Heart right ventricle (tissue), 16 donors: ENCODE measurements around the gene IL21R. TPM values are rescaled to one million over a fixed set of nuclear protein-coding genes. Genes with fewer than 3 reads are reported as not detected.

Experiments
- ATAC-seq, 8 donors: fragments of 200-7000 bp; cut with Tn5 transposase; one replicate each; pipeline ENCODE4 v1.9.1; 2020; ENCODE audit warnings: mild to moderate bottlenecking in 8 of 8, moderate library complexity in 8 of 8, moderate number of reproducible peaks in 1 of 8
- DNase-seq, 2 donors: peaks; one replicate each; pipeline ENCODE4 v3.0.0-alpha.2; 2020
- H3K27ac ChIP-seq, 10 donors: fragments of 200-600 bp; sonication (generic) in 2 of 10; one replicate each; pipeline versions ENCODE4 v1.5.0 to v1.8.0; 2020 to 2022; ENCODE audit warnings: mild to moderate bottlenecking in 3 of 10
- H3K27me3 ChIP-seq, 7 donors: fragments of 200-600 bp; one replicate each; pipeline ENCODE4 v1.8.0; 2021 to 2022; ENCODE audit warnings: mild to moderate bottlenecking in 2 of 7
- H3K36me3 ChIP-seq, 9 donors: fragments of 200-600 bp; sonication (generic) in 1 of 9; one replicate each; pipeline versions ENCODE4 v1.5.0 to v1.8.0; 2020 to 2022; ENCODE audit warnings: mild to moderate bottlenecking in 2 of 9
- H3K4me1 ChIP-seq, 9 donors: fragments of 200-600 bp; sonication (generic) in 1 of 9; one replicate each; pipeline versions ENCODE4 v1.5.0 to v1.8.0; 2020 to 2022; ENCODE audit warnings: mild to moderate bottlenecking in 4 of 9
- H3K4me3 ChIP-seq, 10 donors: fragments of 200-600 bp; sonication (generic) in 2 of 10; one replicate each; pipeline versions ENCODE4 v1.5.0 to v1.8.0; 2020 to 2022; ENCODE audit warnings: mild to moderate bottlenecking in 7 of 10, moderate library complexity in 2 of 10
- H3K9me3 ChIP-seq, 11 donors: fragments of 200-600 bp in 10 of 11; sonication (generic) in 2 of 11; one replicate each; pipeline versions ENCODE4 v1.5.0 to v1.8.0; 2013 to 2022; ENCODE audit warnings: mild to moderate bottlenecking in 2 of 11, control low read depth in 1 of 11, moderate library complexity in 1 of 11
- WGBS, 2 donors: extraction: QIAGEN DNeasy Blood & Tissue Kit; methylation state at CpG; one replicate each; pipeline ENCODE4 v1.1.7; 2013; ENCODE audit warnings: inconsistent platforms in 1 of 2; 5-methylcytosine and 5-hydroxymethylcytosine counted together
- intact Hi-C, 10 donors: fragments of 100-400 bp; cut with DNase I; formaldehyde crosslinking; loops; one replicate each; pipeline versions ENCODE4 v1.11.1 to v1.14.2; 2022
- polyA plus RNA-seq, 2 donors: library from polyadenylated mRNA; stranded (reverse); fragments of 200-250 nt; gene quantifications; one replicate each; pipeline ENCODE4 v1.2.3, GENCODE V29; 2013
- total RNA-seq, 10 donors: library from RNA; stranded (reverse); fragmentation: NEBNext Ultra II Directional in 3 of 10; extraction: Animal tissue kit (Norgen Biotek cat#: 25700) in 3 of 10; gene quantifications; one replicate each; pipeline versions ENCODE4 v1.2.1 to v1.2.4, GENCODE V29; 2021 to 2023
- TF ChIP-seq, protein P1 (sequence below), 9 donors: fragments of 200-600 bp; sonication (generic) in 2 of 9; IDR thresholded peaks; one replicate each; pipeline versions ENCODE4 v1.5.0 to v1.8.0; 2021 to 2022; ENCODE audit warnings: antibody characterized with exemption in 9 of 9, mild to moderate bottlenecking in 5 of 9, moderate library complexity in 1 of 9
- donor health status: Arrhythmogenic right ventricular cardiomyopathy.
- donor health status: ischemic (EF 13 %, LVEDD 7.1; RV severe dilation, severe dysfunction).
- donor health status: healthy with polysubstance abuse.
- donor health status: DM: no; HTN: yes; CAD: no.
- donor health status: DM: no; HTN: no; CAD: no.
- donor health status: ischemic (EF 25% LVEDD 6.9; RV normal size, moderate dysfunction).
- donor health status: ischemic (EF 25% LVEDD 5.7; RV mildly dilated, moderate dysfunction).
- donor health status: healthy.
- donor health status: DM: yes; HTN: yes; CAD: no.
- donor health status: Ischemic cardiomyopathy.
- donor health status: ischemic (EF 35%, LVEDD 5.7; RV mildly dilated, moderate dysfunction).
- donor health status: nonischemic (EF 11% LVEDD 7.7; RV severe dilation, severe dysfunction).
- donor health status: DM: yes; HTN: yes; CAD: no.
- donor health status: PGD.
- donor health status: ischemic (EF 29% LVEDD 5.4; RV normal size, mild dysfunction).
- donor health status: nonischemic (EF 23%, LVEDD 6.1; RV moderate dilation, normal function).

The IL21R gene
- total and polyA plus RNA-seq, 12 donors, result 0.06 to 3.6 (median 0.14) TPM; not detected in 2

DNA sequence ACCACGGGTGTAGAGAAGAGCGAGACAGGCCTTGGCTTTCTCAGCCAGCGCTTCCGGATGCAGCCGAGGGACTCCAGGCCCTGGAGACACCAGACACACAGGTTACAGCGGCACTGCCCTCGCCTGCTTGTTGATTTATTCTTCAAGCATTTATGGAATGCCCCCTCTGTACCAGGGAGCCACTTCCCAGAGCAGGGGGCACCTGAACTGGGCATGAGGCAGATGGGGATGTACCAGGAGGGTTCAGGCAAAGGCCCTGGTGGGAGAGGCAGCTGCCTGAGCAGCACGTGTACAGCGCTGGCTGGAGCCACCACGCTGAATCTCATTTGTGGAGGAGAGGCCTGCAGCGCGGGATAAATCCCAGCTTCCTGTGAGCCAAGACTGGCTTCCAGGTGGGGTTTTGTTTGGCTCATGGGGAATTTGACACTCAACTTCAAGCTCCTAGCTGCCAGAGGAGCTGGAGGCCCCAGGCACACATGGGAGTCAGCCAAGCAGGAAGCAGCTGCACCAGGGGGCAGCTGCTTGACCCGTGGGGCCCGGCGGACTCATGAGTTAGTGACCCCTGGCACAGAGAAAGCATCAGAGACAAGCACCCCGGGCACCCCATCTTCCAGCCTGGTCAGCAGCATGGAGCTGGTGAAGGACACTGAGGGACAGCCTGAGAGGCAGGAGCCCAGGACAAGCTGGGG is 59.7 kb downstream of the IL21R start:
- ATAC-seq, result peak in 1 of 8 donors; percentile 1
- Histone ChIP-seq H3K27ac (peak overlapping the region in 5 of 10 donors; percentile 4 to 73 (median 53)), H3K9me3 (no peaks in the 10 kb centered on the region), H3K36me3 (peaks cover 3 to 77% (median 49%) of the 10 kb centered on the region in 9 donors), H3K4me1 (peaks cover 4 to 35% (median 28%) of the 10 kb centered on the region in 9 donors), H3K27me3 (no peaks in the 10 kb centered on the region), H3K4me3 (no peak overlapping the region)
- DNase-seq, result no peak
- 65 to 72% methylated on average over 16 of the region's 16 CpGs for WGBS, 2 donors
- intact Hi-C loops, result no loop called here
- TF ChIP-seq, protein P1, sequence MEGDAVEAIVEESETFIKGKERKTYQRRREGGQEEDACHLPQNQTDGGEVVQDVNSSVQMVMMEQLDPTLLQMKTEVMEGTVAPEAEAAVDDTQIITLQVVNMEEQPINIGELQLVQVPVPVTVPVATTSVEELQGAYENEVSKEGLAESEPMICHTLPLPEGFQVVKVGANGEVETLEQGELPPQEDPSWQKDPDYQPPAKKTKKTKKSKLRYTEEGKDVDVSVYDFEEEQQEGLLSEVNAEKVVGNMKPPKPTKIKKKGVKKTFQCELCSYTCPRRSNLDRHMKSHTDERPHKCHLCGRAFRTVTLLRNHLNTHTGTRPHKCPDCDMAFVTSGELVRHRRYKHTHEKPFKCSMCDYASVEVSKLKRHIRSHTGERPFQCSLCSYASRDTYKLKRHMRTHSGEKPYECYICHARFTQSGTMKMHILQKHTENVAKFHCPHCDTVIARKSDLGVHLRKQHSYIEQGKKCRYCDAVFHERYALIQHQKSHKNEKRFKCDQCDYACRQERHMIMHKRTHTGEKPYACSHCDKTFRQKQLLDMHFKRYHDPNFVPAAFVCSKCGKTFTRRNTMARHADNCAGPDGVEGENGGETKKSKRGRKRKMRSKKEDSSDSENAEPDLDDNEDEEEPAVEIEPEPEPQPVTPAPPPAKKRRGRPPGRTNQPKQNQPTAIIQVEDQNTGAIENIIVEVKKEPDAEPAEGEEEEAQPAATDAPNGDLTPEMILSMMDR (IDR thresholded peaks at IDR 0.05), result no peak

DNA sequence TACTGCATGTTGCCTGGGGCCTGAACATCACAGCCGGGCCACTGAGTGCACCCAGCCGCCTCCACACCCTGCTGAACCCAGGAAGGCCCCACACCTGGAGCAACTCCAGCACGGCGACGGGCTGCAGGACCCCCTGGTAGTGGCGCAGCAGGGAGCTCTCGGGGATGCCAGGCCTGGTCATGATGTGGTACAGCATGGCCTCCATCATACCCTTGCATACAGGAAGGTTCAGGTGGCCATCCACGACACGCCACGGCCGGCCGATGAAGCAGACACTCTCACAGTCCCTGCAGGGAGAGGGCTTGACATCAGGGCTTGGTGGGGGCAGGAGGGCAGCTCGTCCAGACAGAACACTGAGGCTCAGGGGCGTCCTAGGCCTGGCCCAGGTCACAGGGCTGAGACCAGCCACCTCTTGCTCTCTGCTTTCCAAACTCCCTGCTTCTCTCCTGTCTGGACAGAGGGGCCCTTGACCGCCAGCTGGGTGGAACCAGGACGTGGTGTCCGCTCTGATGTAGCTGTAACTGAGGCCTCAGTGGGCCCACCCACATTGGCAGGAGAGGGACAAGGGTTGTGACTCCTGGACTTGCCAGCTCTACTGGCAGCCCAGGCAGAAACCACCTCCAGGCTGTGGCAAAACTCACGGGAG is 60.3 kb downstream of the IL21R start:
- peaks cover 3 to 84% (median 56%) of the 10 kb centered on the region in 9 donors for H3K36me3 ChIP-seq
- intact Hi-C loops, result no loop called here
- 87 to 91% methylated on average over 18 of the region's 18 CpGs for WGBS, 2 donors
- no peaks in the 10 kb centered on the region for H3K27me3 ChIP-seq
- H3K27ac ChIP-seq, result peak overlapping the region in 2 of 10 donors; percentile 53 to 69
- no peaks in the 10 kb centered on the region for H3K9me3 ChIP-seq
- peaks cover 4 to 28% (median 21%) of the 10 kb centered on the region in 9 donors for H3K4me1 ChIP-seq
- H3K4me3 ChIP-seq, result no peak overlapping the region
- ATAC-seq (peak in 3 of 8 donors; percentile 3 to 9 (median 5)), DNase-seq (no peak)
- TF ChIP-seq, protein P1 (IDR thresholded peaks at IDR 0.05), result no peak

DNA sequence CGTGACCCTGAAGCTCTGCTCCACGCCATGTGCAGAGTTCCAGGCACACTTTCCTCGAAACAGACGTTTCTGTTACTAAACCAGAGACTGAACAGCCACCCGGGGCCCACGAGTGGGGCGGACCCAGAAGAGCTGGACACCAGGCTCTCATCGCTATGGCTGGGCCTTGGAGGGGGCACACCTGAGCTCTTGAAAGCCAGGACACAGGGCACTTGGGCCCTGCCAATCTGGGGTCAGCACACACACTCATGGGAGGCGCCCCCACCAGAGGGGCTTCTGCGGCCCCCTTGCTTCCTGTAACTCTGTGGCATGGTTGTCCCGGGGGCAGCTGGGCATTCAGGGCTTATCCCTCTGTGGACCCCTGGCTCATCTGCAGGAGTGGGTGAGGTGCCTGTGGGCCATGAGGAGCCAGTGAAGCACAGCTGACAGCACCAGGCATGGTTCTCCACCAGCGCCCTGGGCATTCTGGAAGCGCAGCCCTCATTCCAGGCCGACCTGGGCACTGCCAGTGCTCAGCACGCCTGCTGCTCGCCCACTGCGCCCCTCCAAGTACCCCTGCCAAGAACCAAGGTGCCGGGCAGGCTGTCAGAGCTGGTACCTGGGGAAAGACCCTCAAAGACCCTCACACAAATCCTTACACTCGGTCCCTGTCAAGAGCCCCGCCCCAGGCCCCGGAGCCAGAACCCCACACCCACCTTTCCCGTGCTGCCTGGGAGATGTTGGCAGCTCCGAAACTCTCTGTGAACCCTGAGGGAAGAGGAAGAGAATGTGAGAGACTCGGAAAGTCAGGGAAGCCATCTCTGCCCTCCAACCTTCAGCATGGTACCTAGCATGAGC is 61.1 kb downstream of the IL21R start:
- Histone ChIP-seq H3K9me3 (no peaks in the 10 kb centered on the region), H3K36me3 (peaks cover 3 to 92% (median 63%) of the 10 kb centered on the region in 9 donors), H3K4me1 (peaks cover 4 to 27% (median 21%) of the 10 kb centered on the region in 9 donors), H3K27ac (peak overlapping the region in 1 of 10 donors; percentile 68), H3K27me3 (no peaks in the 10 kb centered on the region), H3K4me3 (peak overlapping the region in 1 of 10 donors; percentile 5)
- DNase-seq (no peak), ATAC-seq (no peak)
- WGBS, 2 donors, result 92% methylated on average over 24 of the region's 24 CpGs
- TF ChIP-seq, protein P1 (IDR thresholded peaks at IDR 0.05), result no peak
- intact Hi-C loops, result no loop called here
